ENCODE data around the gene RBM12. TPM values are rescaled to one million over a fixed set of nuclear protein-coding genes. Genes with fewer than 3 reads are reported as not detected.

The RBM12 gene
- total and polyA plus RNA-seq, 2 donors (not counting 1 experiment from before 2014, with no cell fraction given), result 52.7 to 144 TPM

DNA sequence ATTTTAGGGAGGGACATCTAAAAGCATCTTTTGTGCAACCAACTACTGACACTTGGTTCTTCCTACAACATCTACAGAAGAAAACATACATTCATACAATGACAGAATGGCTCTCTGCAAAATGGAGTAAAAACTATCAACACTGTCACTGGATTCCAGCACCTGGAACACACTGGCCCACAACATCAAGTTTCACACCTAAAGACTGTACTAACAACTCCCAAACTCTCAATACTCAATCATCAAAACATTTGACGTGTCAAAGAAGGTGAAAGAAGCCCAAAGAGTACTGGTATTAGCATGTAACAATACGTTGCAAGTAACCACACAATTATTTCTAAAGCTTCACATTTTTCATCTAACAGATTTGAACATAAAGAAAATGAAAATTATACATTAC, 2.1 kb downstream of the RBM12 start:
- peak overlapping the region; percentile 17 for H3K27ac Mint-ChIP-seq
- Histone ChIP-seq H4K20me1 (ENCODE audit: control insufficient read depth, insufficient read depth, low read length, poor library complexity, severe bottlenecking) (peaks cover 11% of the 10 kb centered on the region), H3K4me2 (replicated peaks; ENCODE audit: low read depth, low read length, poor library complexity, severe bottlenecking) (peak overlapping the region; percentile 84), H3K27ac (ENCODE audit: low read length in 2 of 2) (peak overlapping the region; percentile 14 to 96), H3K9me3 (ENCODE audit: control extremely low read depth in 1 of 3, control insufficient read depth in 2 of 3, insufficient read depth in 1 of 3, low read length in 2 of 3) (no peaks in the 10 kb centered on the region), H2AFZ (ENCODE audit: insufficient read depth, low read depth, low read length, poor library complexity, severe bottlenecking) (no peak overlapping the region), H3K4me3 (ENCODE audit: control extremely low read depth in 1 of 5, extremely low read depth in 1 of 5, insufficient read depth in 1 of 5, low read depth in 2 of 5, low read length in 4 of 5) (peak overlapping the region in 2 of 5 experiments; percentile 76 to 92), H3K36me3 (replicated peaks in 1 of 2; ENCODE audit: control extremely low read depth in 1 of 2, control insufficient read depth in 1 of 2, extremely low read depth in 1 of 2, insufficient read depth in 2 of 2, low read length in 1 of 2) (no peaks in the 10 kb centered on the region), H3K79me2 (ENCODE audit: control insufficient read depth, insufficient read depth, low read length) (peaks cover 73% of the 10 kb centered on the region), H3K9ac (ENCODE audit: low read length) (peak overlapping the region; percentile 90), H3K4me1 (ENCODE audit: control insufficient read depth in 2 of 2, insufficient read depth in 2 of 2, low read length in 2 of 2) (peaks cover 44 to 48% of the 10 kb centered on the region in 2 donors), H3K27me3 (replicated peaks in 1 of 4; ENCODE audit: control extremely low read depth in 1 of 4, control insufficient read depth in 3 of 4, insufficient read depth in 4 of 4, low read length in 3 of 4) (no peaks in the 10 kb centered on the region)
- no CpG with 5 or more reads among the region's 2 CpGs for WGBS (ENCODE audit: insufficient coverage)
- intact Hi-C loops (cut with micrococcal nuclease), result no loop called here
- no peaks in the 10 kb centered on the region for H3K27me3 Mint-ChIP-seq
- ChIA-PET CTCF (interaction anchor here (1.3 to 1.5 kb wide), 2 partner anchors 37 to 43 kb away, joined by 3 to 4 read pairs; partner anchors contain the start of genes NFS1 and ROMO1), POLR2A (interaction anchor here (3.3 kb wide), 1 partner anchor 80 kb away, joined by 32 read pairs; the partner anchor contains the start of gene RBM39)
- H3K9me3 Mint-ChIP-seq (ENCODE audit: insufficient read depth), result no peaks in the 10 kb centered on the region
- ATAC-seq (ENCODE audit: low read depth) (no peak), DNase-seq (no peak)
- H3K4me3 Mint-ChIP-seq, result peak overlapping the region; percentile 92
- TF ChIP-seq, protein P1, sequence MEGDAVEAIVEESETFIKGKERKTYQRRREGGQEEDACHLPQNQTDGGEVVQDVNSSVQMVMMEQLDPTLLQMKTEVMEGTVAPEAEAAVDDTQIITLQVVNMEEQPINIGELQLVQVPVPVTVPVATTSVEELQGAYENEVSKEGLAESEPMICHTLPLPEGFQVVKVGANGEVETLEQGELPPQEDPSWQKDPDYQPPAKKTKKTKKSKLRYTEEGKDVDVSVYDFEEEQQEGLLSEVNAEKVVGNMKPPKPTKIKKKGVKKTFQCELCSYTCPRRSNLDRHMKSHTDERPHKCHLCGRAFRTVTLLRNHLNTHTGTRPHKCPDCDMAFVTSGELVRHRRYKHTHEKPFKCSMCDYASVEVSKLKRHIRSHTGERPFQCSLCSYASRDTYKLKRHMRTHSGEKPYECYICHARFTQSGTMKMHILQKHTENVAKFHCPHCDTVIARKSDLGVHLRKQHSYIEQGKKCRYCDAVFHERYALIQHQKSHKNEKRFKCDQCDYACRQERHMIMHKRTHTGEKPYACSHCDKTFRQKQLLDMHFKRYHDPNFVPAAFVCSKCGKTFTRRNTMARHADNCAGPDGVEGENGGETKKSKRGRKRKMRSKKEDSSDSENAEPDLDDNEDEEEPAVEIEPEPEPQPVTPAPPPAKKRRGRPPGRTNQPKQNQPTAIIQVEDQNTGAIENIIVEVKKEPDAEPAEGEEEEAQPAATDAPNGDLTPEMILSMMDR (IDR thresholded peaks at IDR 0.05), result no peak
- TF ChIP-seq EZH2 (IDR thresholded peaks at IDR 0.05; ENCODE audit: borderline replicate concordance, insufficient read depth, low read depth, low read length, poor library complexity, severe bottlenecking), result no peak
- peaks cover 62% of the 10 kb centered on the region for H3K4me1 Mint-ChIP-seq

DNA sequence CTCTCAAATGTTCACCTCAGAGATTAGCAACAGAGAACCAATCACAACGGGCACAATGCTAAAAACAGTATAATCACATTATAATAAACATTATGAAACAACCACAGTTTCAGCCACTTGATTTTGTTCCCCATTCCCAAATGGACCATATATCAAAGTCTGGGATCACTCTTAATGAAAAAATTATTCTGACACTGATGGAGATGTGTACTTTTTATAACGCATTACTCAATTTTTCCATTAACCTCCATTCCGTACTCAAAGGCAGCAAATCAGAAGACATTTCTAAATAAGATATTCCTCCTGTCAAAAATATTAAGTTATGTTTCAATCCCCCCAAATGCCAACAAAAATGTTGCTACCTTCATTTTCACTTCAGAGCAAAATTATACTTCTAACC, 2.8 kb downstream of the RBM12 start:
- peak overlapping the region; percentile 90 for H3K9ac ChIP-seq (ENCODE audit: low read length)
- H2AFZ ChIP-seq (ENCODE audit: insufficient read depth, low read depth, low read length, poor library complexity, severe bottlenecking), result no peak overlapping the region
- H3K27ac ChIP-seq (ENCODE audit: low read length in 2 of 2), result peak overlapping the region; percentile 15 to 96
- peak overlapping the region; percentile 92 for H3K4me3 Mint-ChIP-seq
- DNase-seq (no peak), ATAC-seq (ENCODE audit: low read depth) (no peak)
- H4K20me1 ChIP-seq (ENCODE audit: control insufficient read depth, insufficient read depth, low read length, poor library complexity, severe bottlenecking), result peaks cover 11% of the 10 kb centered on the region
- H3K4me3 ChIP-seq (ENCODE audit: control extremely low read depth in 1 of 5, extremely low read depth in 1 of 5, insufficient read depth in 1 of 5, low read depth in 2 of 5, low read length in 4 of 5), result peak overlapping the region in 1 of 5 experiments; percentile 76
- no peaks in the 10 kb centered on the region for H3K27me3 ChIP-seq (replicated peaks in 1 of 4; ENCODE audit: control extremely low read depth in 1 of 4, control insufficient read depth in 3 of 4, insufficient read depth in 4 of 4, low read length in 3 of 4)
- peak overlapping the region; percentile 84 for H3K4me2 ChIP-seq (replicated peaks; ENCODE audit: low read depth, low read length, poor library complexity, severe bottlenecking)
- intact Hi-C loops (cut with micrococcal nuclease), result no loop called here
- H3K79me2 ChIP-seq (ENCODE audit: control insufficient read depth, insufficient read depth, low read length), result peaks cover 80% of the 10 kb centered on the region
- no peaks in the 10 kb centered on the region for H3K9me3 ChIP-seq (ENCODE audit: control extremely low read depth in 1 of 3, control insufficient read depth in 2 of 3, insufficient read depth in 1 of 3, low read length in 2 of 3)
- WGBS (ENCODE audit: insufficient coverage), result 0% methylated on average over 1 of the region's 3 CpGs
- no peaks in the 10 kb centered on the region for H3K27me3 Mint-ChIP-seq
- TF ChIP-seq, protein P1 (IDR thresholded peaks at IDR 0.05), result no peak
- no peak for TF ChIP-seq EZH2 (IDR thresholded peaks at IDR 0.05; ENCODE audit: borderline replicate concordance, insufficient read depth, low read depth, low read length, poor library complexity, severe bottlenecking)
- peak overlapping the region; percentile 54 for H3K27ac Mint-ChIP-seq
- H3K4me1 Mint-ChIP-seq, result peaks cover 68% of the 10 kb centered on the region
- H3K4me1 ChIP-seq (ENCODE audit: control insufficient read depth in 2 of 2, insufficient read depth in 2 of 2, low read length in 2 of 2), result peaks cover 44 to 54% of the 10 kb centered on the region in 2 donors
- ChIA-PET POLR2A (no interaction called here), CTCF (interaction anchor here (0.6 kb wide), 1 partner anchor 58 kb away, joined by 3 read pairs; no protein-coding TSS in a partner anchor)
- no peaks in the 10 kb centered on the region for H3K36me3 ChIP-seq (replicated peaks in 1 of 2; ENCODE audit: control extremely low read depth in 1 of 2, control insufficient read depth in 1 of 2, extremely low read depth in 1 of 2, insufficient read depth in 2 of 2, low read length in 1 of 2)
- H3K9me3 Mint-ChIP-seq (ENCODE audit: insufficient read depth), result no peaks in the 10 kb centered on the region
